SK-N-SH (cell line): Measurements from ENCODE around the gene BCO1. TPM values are rescaled to one million over a fixed set of nuclear protein-coding genes. Genes with fewer than 3 reads are reported as not detected.

ENCODE experiments used
- CTCF ChIA-PET: fragments of 300-600, 350-600 bp; formaldehyde crosslinking; extraction: SDS; loops from one replicate; lab custom pipeline; 2021; lab: Yijun Ruan, JAX
- POLR2A ChIA-PET: fragments of 350-600 bp; sonication (Branson Sonifier 250); formaldehyde crosslinking; extraction: SDS; loops from one replicate; lab custom pipeline; 2020; ENCODE audit warnings: antibody characterized with exemption, inconsistent platforms; lab: Yijun Ruan, JAX
- DNase-seq: peaks from one replicate; pipeline ENCODE4 v3.0.0; 2012
- H2AFZ ChIP-seq: fragments of 200-600 bp; sonication (generic); 2 replicates; pipeline ENCODE4 v1.8.1; 2016; ENCODE audit warnings: antibody characterized with exemption, mild to moderate bottlenecking, low read depth
- H3F3A ChIP-seq: fragments of 200-600 bp; sonication (generic); replicated peaks from 2 replicates; pipeline ENCODE3; 2016; ENCODE audit warnings: antibody characterized with exemption, mild to moderate bottlenecking; ENCODE audit not compliant: insufficient read depth
- H3K27ac ChIP-seq, 2 experiments: fragments of 200-500 bp in 1 of 2; fragments of 200-600 bp in 1 of 2; sonication (Bioruptor generic) in 1 of 2; sonication (generic), shearing (Covaris generic) in 1 of 2; 2 replicates each; pipeline versions ENCODE4 v1.5.1 to v1.6.1; 2014 to 2016; ENCODE audit warnings: low read depth in 2 of 2, inconsistent platforms in 1 of 2, low read length in 1 of 2, mild to moderate bottlenecking in 1 of 2, mixed read lengths in 1 of 2
- H3K27me3 ChIP-seq: fragments of 200-600 bp; sonication (generic), shearing (Covaris generic); 2 replicates; pipeline ENCODE4 v1.6.1; 2016; ENCODE audit warnings: mixed run types; ENCODE audit not compliant: insufficient read depth
- H3K36me3 ChIP-seq, 2 experiments: fragments of 200-500 bp in 1 of 2; fragments of 200-600 bp in 1 of 2; sonication (Bioruptor generic) in 1 of 2; sonication (generic) in 1 of 2; replicated peaks in 1 of 2; 2 replicates each; pipeline versions ENCODE3 to v1.5.1; 2014 to 2016; ENCODE audit warnings: low read length in 1 of 2, mild to moderate bottlenecking in 1 of 2; ENCODE audit not compliant: insufficient read depth in 2 of 2, control insufficient read depth in 1 of 2
- H3K4me1 ChIP-seq, 2 experiments: fragments of 200-500 bp in 1 of 2; fragments of 200-600 bp in 1 of 2; sonication (Bioruptor generic) in 1 of 2; sonication (generic), shearing (Covaris generic) in 1 of 2; 2 replicates each; pipeline versions ENCODE4 v1.5.1 to v1.6.1; 2014 to 2016; ENCODE audit warnings: low read depth in 1 of 2, low read length in 1 of 2, mixed run types in 1 of 2; ENCODE audit not compliant: insufficient read depth in 2 of 2, control insufficient read depth in 1 of 2
- H3K4me2 ChIP-seq: fragments of 200-600 bp; sonication (generic), shearing (Covaris generic); 2 replicates; pipeline ENCODE4 v1.6.1; 2017; ENCODE audit warnings: mixed run types
- H3K4me3 ChIP-seq, 2 experiments: fragments of 200-500 bp in 1 of 2; fragments of 200-600 bp in 1 of 2; sonication (Bioruptor generic) in 1 of 2; sonication (generic), shearing (Covaris generic) in 1 of 2; 2 replicates each; pipeline versions ENCODE4 v1.5.1 to v1.8.1; 2014 to 2016; ENCODE audit warnings: low read depth in 2 of 2, inconsistent platforms in 1 of 2, low read length in 1 of 2, mild to moderate bottlenecking in 1 of 2, mixed read lengths in 1 of 2, moderate library complexity in 1 of 2
- H3K79me2 ChIP-seq: fragments of 200-600 bp; sonication (generic); 2 replicates; pipeline ENCODE4 v1.8.1; 2017; ENCODE audit warnings: mild to moderate bottlenecking; ENCODE audit not compliant: insufficient read depth
- H3K9ac ChIP-seq: fragments of 200-600 bp; sonication (generic); 2 replicates; pipeline ENCODE4 v1.6.1; 2017; ENCODE audit warnings: mixed run types
- H3K9me2 ChIP-seq: fragments of 200-600 bp; sonication (generic); 2 replicates; pipeline ENCODE4 v1.6.1; 2017; ENCODE audit warnings: mixed run types
- H3K9me3 ChIP-seq: fragments of 200-600 bp; sonication (generic); 2 replicates; pipeline ENCODE4 v1.6.1; 2017; ENCODE audit warnings: mixed run types, mild to moderate bottlenecking, moderate library complexity
- H4K20me1 ChIP-seq: fragments of 200-600 bp; sonication (generic); 2 replicates; pipeline ENCODE4 v1.6.1; 2017; ENCODE audit warnings: mild to moderate bottlenecking, mixed run types; ENCODE audit not compliant: insufficient read depth
- EZH2phosphoT487 ChIP-seq: fragments of 200-600 bp; sonication (generic); IDR thresholded peaks from 2 replicates; pipeline ENCODE4 v1.6.1; 2017; ENCODE audit warnings: low read depth, mixed run types, mild to moderate bottlenecking, antibody characterized with exemption, moderate library complexity, borderline replicate concordance
- FOXJ3 ChIP-seq: sonication (generic); formaldehyde crosslinking; IDR thresholded peaks from 2 replicates; pipeline ENCODE4 v1.5.1; 2020; ENCODE audit warnings: mild to moderate bottlenecking, missing genetic modification reagents
- GATA2 ChIP-seq: sonication (generic); formaldehyde crosslinking; IDR thresholded peaks from 2 replicates; pipeline ENCODE4 v1.5.0; 2020; ENCODE audit warnings: mild to moderate bottlenecking, missing genetic modification reagents
- MAX ChIP-seq: IDR thresholded peaks from 2 replicates; pipeline ENCODE4 v1.4.0; 2012; ENCODE audit warnings: low read depth
- PBX3 ChIP-seq: IDR thresholded peaks from 2 replicates; pipeline ENCODE4; 2012
- POLR2AphosphoS5 ChIP-seq: IDR thresholded peaks from 2 replicates; pipeline ENCODE4 v1.6.1; 2012; ENCODE audit warnings: low read depth, low read length
- RFX5 ChIP-seq: IDR thresholded peaks from 2 replicates; pipeline ENCODE4 v1.6.1; 2012; ENCODE audit warnings: mild to moderate bottlenecking, improper control_type of control experiment, low read length
- SMC3 ChIP-seq: IDR thresholded peaks from 2 replicates; pipeline ENCODE4 v1.6.1; 2012; ENCODE audit warnings: low read depth, low read length, improper control_type of control experiment
- TAF1 ChIP-seq: IDR thresholded peaks from 2 replicates; pipeline ENCODE4 v1.6.1; 2012; ENCODE audit warnings: low read depth, mild to moderate bottlenecking, low read length, moderate library complexity, borderline replicate concordance
- TEAD4 ChIP-seq: IDR thresholded peaks from 2 replicates; pipeline ENCODE4 v1.4.0; 2012; ENCODE audit warnings: mild to moderate bottlenecking, borderline replicate concordance; ENCODE audit not compliant: insufficient read depth
- YY1 ChIP-seq: IDR thresholded peaks from 2 replicates; pipeline ENCODE4 v1.4.0; 2012; ENCODE audit warnings: low read depth, mild to moderate bottlenecking
- ZBTB33 ChIP-seq: IDR thresholded peaks from 2 replicates; pipeline ENCODE4 v1.4.0; 2012; ENCODE audit warnings: low read depth, borderline replicate concordance
- WGBS: methylation state at CpG from one replicate; pipeline ENCODE4 v1.1.6; 2017; ENCODE audit warnings: low lambda C conversion rate; 5-methylcytosine and 5-hydroxymethylcytosine counted together
- polyA plus RNA-seq, 3 experiments: library from polyadenylated mRNA; depleted of rRNA; stranded (reverse); fragments of >200 nt; gene quantifications; 2 replicates each; pipeline ENCODE4 v1.2.3, GENCODE V29; 2012
- TF ChIP-seq, protein P1 (sequence below): fragments of 150-350 bp; IDR thresholded peaks from 2 replicates; pipeline ENCODE4 v1.6.1; 2017; ENCODE audit warnings: antibody characterized with exemption, low read length, low read depth, borderline replicate concordance
- TF ChIP-seq, protein P2 (sequence below): IDR thresholded peaks from 2 replicates; pipeline ENCODE4 v1.4.0; 2012; ENCODE audit warnings: low read depth, borderline replicate concordance

BCO1 gene
- polyA plus RNA-seq, 1 of the 3 experiments (the other 2 are of a cell fraction), result 0.02 TPM

DNA sequence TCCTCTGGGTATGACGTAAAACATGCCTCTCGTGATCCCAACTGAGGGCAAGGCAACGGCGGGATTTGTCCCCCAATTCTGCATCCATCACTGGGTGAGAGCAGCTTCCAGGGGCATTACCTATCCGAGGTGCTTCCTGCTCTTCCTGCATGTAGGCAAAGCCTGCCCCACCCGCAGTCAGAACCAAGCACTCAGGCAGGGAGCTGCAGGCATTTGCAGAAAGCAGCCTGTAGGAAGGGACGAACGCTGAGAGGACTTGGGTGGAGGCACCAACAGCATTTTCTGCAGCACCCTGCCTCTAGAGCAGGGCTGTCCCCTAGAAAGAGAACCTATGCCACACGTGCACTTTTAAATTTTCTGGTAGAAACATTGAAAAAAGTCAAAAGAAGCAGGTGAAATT, 5.5 kb downstream of the BCO1 start (continued):
- TF ChIP-seq GATA2 (no peak), TEAD4 (no peak)

- H3K79me2 ChIP-seq, result no peaks in the 10 kb centered on the region
- no peaks in the 10 kb centered on the region for H3K36me3 ChIP-seq
- no peak overlapping the region for H3K4me2 ChIP-seq
- no peak overlapping the region for H3K9ac ChIP-seq
- no peaks in the 10 kb centered on the region for H3K9me2 ChIP-seq
- no peak overlapping the region for H3K4me3 ChIP-seq
- WGBS, result 35% methylated on average over 2 of the region's 2 CpGs
- H3K4me1 ChIP-seq, result no peaks in the 10 kb centered on the region
- H4K20me1 ChIP-seq, result no peaks in the 10 kb centered on the region
- POLR2A ChIA-PET, result no interaction called here
- DNase-seq, result no peak
- no peak overlapping the region for H2AFZ ChIP-seq
- no peaks in the 10 kb centered on the region for H3K27me3 ChIP-seq
- CTCF ChIA-PET, result no interaction called here
- H3F3A ChIP-seq, result no peaks in the 10 kb centered on the region
- TF ChIP-seq SMC3, result no peak
- no peak for TF ChIP-seq MAX
- no peak for TF ChIP-seq POLR2AphosphoS5
- no peak for TF ChIP-seq PBX3
- no peak for TF ChIP-seq EZH2phosphoT487
- no peak for TF ChIP-seq YY1
- no peak for TF ChIP-seq GATA2
- TF ChIP-seq ZBTB33, result no peak
- TF ChIP-seq FOXJ3 (CRISPR knock-in tag), result no peak
- no peak for TF ChIP-seq RFX5
- TF ChIP-seq, protein P1, sequence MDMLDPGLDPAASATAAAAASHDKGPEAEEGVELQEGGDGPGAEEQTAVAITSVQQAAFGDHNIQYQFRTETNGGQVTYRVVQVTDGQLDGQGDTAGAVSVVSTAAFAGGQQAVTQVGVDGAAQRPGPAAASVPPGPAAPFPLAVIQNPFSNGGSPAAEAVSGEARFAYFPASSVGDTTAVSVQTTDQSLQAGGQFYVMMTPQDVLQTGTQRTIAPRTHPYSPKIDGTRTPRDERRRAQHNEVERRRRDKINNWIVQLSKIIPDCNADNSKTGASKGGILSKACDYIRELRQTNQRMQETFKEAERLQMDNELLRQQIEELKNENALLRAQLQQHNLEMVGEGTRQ, result no peak
- TF ChIP-seq TAF1, result no peak
- TF ChIP-seq TEAD4, result no peak
- TF ChIP-seq, protein P2, sequence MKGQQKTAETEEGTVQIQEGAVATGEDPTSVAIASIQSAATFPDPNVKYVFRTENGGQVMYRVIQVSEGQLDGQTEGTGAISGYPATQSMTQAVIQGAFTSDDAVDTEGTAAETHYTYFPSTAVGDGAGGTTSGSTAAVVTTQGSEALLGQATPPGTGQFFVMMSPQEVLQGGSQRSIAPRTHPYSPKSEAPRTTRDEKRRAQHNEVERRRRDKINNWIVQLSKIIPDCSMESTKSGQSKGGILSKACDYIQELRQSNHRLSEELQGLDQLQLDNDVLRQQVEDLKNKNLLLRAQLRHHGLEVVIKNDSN, result no peak
- no peaks in the 10 kb centered on the region for H3K9me3 ChIP-seq
- H3K27ac ChIP-seq, result no peak overlapping the region
Measured at GRCh38 chr16:81251871-81252270, 13.4 kb downstream of the BCO1 start.
